OCI-LY3 (cell line): ENCODE measurements around the gene ELAVL3.

Experiments used
- H2AFZ ChIP-seq: fragments of 200-600, 300-600 bp; shearing (Covaris generic); 2 replicates; pipeline ENCODE4 v1.6.0; 2014; ENCODE audit warnings: antibody characterized with exemption, low read depth, low read length
- H3K27ac ChIP-seq: fragments of 200-600, 300-600 bp; sonication (generic); 2 replicates; pipeline ENCODE4 v1.5.1; 2014; ENCODE audit warnings: mild to moderate bottlenecking, low read length, moderate library complexity, mixed read lengths
- H3K27me3 ChIP-seq: fragments of 200-600, 300-600 bp; sonication (generic); 2 replicates; pipeline ENCODE4 v1.6.1; 2014; ENCODE audit warnings: low read depth, low read length, mixed read lengths
- H3K36me3 ChIP-seq: fragments of 200-600, 300-600 bp; sonication (generic); replicated peaks from 2 replicates; pipeline ENCODE3; 2014; ENCODE audit warnings: low read depth, low read length, mixed read lengths
- H3K4me1 ChIP-seq: fragments of 300-600, 200-600 bp; sonication (generic); 2 replicates; pipeline ENCODE4 v1.6.1; 2014; ENCODE audit warnings: low read length, mixed read lengths
- H3K4me2 ChIP-seq: fragments of 200-600, 300-600 bp; sonication (generic); 2 replicates; pipeline ENCODE4 v1.6.1; 2014; ENCODE audit warnings: low read length, mixed read lengths
- H3K4me3 ChIP-seq: fragments of 300-600, 200-600 bp; sonication (generic); 2 replicates; pipeline ENCODE4 v1.5.1; 2014; ENCODE audit warnings: antibody characterized with exemption, mild to moderate bottlenecking, low read length, moderate library complexity
- H3K79me2 ChIP-seq: fragments of 300-600, 200-600 bp; shearing (Covaris generic); 2 replicates; pipeline ENCODE4 v1.6.1; 2014; ENCODE audit warnings: mild to moderate bottlenecking, low read length, mixed read lengths
- H3K9ac ChIP-seq: fragments of 300-600, 200-600 bp; shearing (Covaris generic); 2 replicates; pipeline ENCODE4 v1.6.0; 2014; ENCODE audit warnings: mild to moderate bottlenecking, low read length, moderate library complexity
- H3K9me3 ChIP-seq: fragments of 200-600, 300-600 bp; shearing (Covaris generic); 2 replicates; pipeline ENCODE4 v1.6.1; 2014; ENCODE audit warnings: low read length, mixed read lengths; ENCODE audit not compliant: insufficient read depth
- H4K20me1 ChIP-seq: fragments of 200-600, 300-600 bp; sonication (generic); 2 replicates; pipeline ENCODE4 v1.6.1; 2016; ENCODE audit warnings: low read length, mixed read lengths; ENCODE audit not compliant: insufficient read depth
- CTCF ChIP-seq: fragments of 200-600, 300-600 bp; sonication (generic); IDR thresholded peaks from 2 replicates; pipeline ENCODE4 v1.5.1; 2014; ENCODE audit warnings: antibody characterized with exemption, low read length, low read depth
- EZH2phosphoT487 ChIP-seq: fragments of 200-600 bp; shearing (Covaris generic); IDR thresholded peaks from 2 replicates; pipeline ENCODE4 v1.6.1; 2018; ENCODE audit warnings: antibody characterized with exemption, mixed run types, low read depth

ELAVL3 gene

GRCh38 chr19:11465600-11465999 lies 15.2 kb downstream of the ELAVL3 start:
- Histone ChIP-seq H3K4me3 (no peak overlapping the region), H3K9ac (no peak overlapping the region), H3K4me1 (no peaks in the 10 kb centered on the region), H3K27ac (no peak overlapping the region), H3K4me2 (no peak overlapping the region), H3K9me3 (no peaks in the 10 kb centered on the region), H3K36me3 (no peaks in the 10 kb centered on the region), H4K20me1 (no peaks in the 10 kb centered on the region), H2AFZ (no peak overlapping the region), H3K79me2 (no peaks in the 10 kb centered on the region), H3K27me3 (no peaks in the 10 kb centered on the region)
- no peak for TF ChIP-seq CTCF
- TF ChIP-seq EZH2phosphoT487, result no peak

DNA sequence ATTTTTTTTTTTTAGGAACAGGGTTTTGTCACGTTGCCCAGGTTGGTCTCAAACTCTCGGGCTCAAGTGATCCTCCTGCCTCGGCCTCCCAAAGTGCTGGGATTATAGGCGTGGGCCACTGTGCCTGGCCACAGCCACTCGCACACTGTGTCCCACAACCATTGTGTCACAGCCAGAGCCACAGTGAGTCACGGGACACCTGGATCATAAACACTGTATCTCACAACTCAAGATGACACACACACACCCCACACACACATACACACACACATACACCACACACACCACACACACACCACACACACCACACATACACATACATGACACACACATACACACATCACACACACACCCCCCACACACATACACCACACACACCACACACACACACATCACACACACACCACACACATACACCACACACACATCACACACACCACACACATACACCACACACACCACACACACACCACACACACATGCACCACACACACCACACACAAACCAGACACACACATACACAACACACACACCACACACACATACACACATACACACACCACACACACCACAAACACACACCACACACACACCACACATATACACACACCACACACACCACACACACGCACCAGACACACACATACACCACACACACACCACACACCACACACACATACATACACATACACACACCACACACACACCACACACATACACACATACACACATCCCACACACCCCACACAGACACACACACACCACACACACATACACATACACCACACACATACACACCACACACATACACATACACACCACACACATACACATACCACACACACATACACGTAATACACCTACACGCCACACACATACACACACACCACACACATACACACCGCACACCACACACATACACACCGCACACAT lies 16.2 kb downstream of the ELAVL3 start:
- no peak overlapping the region for H3K4me2 ChIP-seq
- TF ChIP-seq CTCF (no peak), EZH2phosphoT487 (no peak)

GRCh38 chr19:11463391-11463790 lies 17.5 kb downstream of the ELAVL3 start:
- no peak overlapping the region for H3K4me3 ChIP-seq
- H3K9me3 ChIP-seq, result no peaks in the 10 kb centered on the region
- no peaks in the 10 kb centered on the region for H3K4me1 ChIP-seq
- H3K36me3 ChIP-seq, result no peaks in the 10 kb centered on the region
- no peaks in the 10 kb centered on the region for H3K79me2 ChIP-seq
- H2AFZ ChIP-seq, result peak overlapping the region; percentile 6; the same call in 1 of the 2 replicates
- no peak overlapping the region for H3K9ac ChIP-seq
- no peaks in the 10 kb centered on the region for H3K27me3 ChIP-seq
- TF ChIP-seq CTCF, result no peak
- TF ChIP-seq EZH2phosphoT487, result no peak
- H3K27ac ChIP-seq, result no peak overlapping the region
- 0 out of 2 replicates have a peak overlapping the region, but pooled peaks have one; percentile 7 for H3K4me2 ChIP-seq
- no peaks in the 10 kb centered on the region for H4K20me1 ChIP-seq

More for the DNA sequence above, 16.2 kb downstream of the ELAVL3 start:
- no peaks in the 10 kb centered on the region for H4K20me1 ChIP-seq
- H3K79me2 ChIP-seq, result no peaks in the 10 kb centered on the region
- H2AFZ ChIP-seq, result no peak overlapping the region
- H3K4me3 ChIP-seq, result no peak overlapping the region
- H3K27me3 ChIP-seq, result no peaks in the 10 kb centered on the region
- no peak overlapping the region for H3K9ac ChIP-seq
- no peak overlapping the region for H3K27ac ChIP-seq
- no peaks in the 10 kb centered on the region for H3K36me3 ChIP-seq
- H3K4me1 ChIP-seq, result no peaks in the 10 kb centered on the region
- H3K9me3 ChIP-seq, result no peaks in the 10 kb centered on the region

GRCh38 chr19:11461453-11461852 lies 19.4 kb downstream of the ELAVL3 start:
- Histone ChIP-seq H3K79me2 (no peaks in the 10 kb centered on the region), H2AFZ (no peak overlapping the region), H4K20me1 (no peaks in the 10 kb centered on the region), H3K36me3 (no peaks in the 10 kb centered on the region), H3K4me1 (no peaks in the 10 kb centered on the region), H3K4me2 (no peak overlapping the region), H3K9ac (no peak overlapping the region), H3K27ac (no peak overlapping the region), H3K4me3 (no peak overlapping the region), H3K27me3 (no peaks in the 10 kb centered on the region), H3K9me3 (no peaks in the 10 kb centered on the region)
- TF ChIP-seq CTCF (no peak), EZH2phosphoT487 (no peak)
